ENCODE results near the gene CPOX. TPM values are rescaled to one million over a fixed set of nuclear protein-coding genes. Genes with fewer than 3 reads are reported as not detected.
"Not testable (repeated sequence)": the region's sequence is repeated elsewhere in the genome, so short reads cannot be mapped to it uniquely, and the experiment has no call there.

CPOX gene
- total RNA-seq: 13.7 TPM
- 6.6 TPM for polyA plus RNA-seq (ENCODE audit: insufficient read depth, low read depth, low replicate concordance)
- long read RNA-seq, donor 1, partial matches to known transcripts: 0 of 3 reads
- long read RNA-seq, donor 1, other reads (novel, unspliced or antisense): 0 of 3 reads
- long read RNA-seq, donor 2, partial matches to known transcripts: 0 of 3 reads
- long read RNA-seq, donor 2, other reads (novel, unspliced or antisense): 0 of 3 reads
- long read RNA-seq, donor 3, partial matches to known transcripts: 0 of 3 reads
- long read RNA-seq, donor 3, other reads (novel, unspliced or antisense): 0 of 3 reads
- long read RNA-seq, donor 4, partial matches to known transcripts: 0 of 3 reads
- long read RNA-seq, donor 4, other reads (novel, unspliced or antisense): 0 of 3 reads
- long read RNA-seq, donor 5: 0 reads
- long read RNA-seq, donor 6, partial matches to known transcripts: 0 of 3 reads
- long read RNA-seq, donor 6, other reads (novel, unspliced or antisense): 0 of 3 reads
- long read RNA-seq, donor 7, transcript CPOX-201 (7 exons, 2,821 nt): major isoform, 12 of 14 reads
- long read RNA-seq, donor 7, partial matches to known transcripts: 0 of 14 reads
- long read RNA-seq, donor 7, other reads (novel, unspliced or antisense): 2 of 14 reads
- long read RNA-seq, donor 8, partial matches to known transcripts: 0 of 3 reads
- long read RNA-seq, donor 8, other reads (novel, unspliced or antisense): 0 of 3 reads
- long read RNA-seq, donor 9, partial matches to known transcripts: 0 of 1 reads
- long read RNA-seq, donor 9, other reads (novel, unspliced or antisense): 0 of 1 reads
- long read RNA-seq, donor 10, partial matches to known transcripts: 0 of 3 reads
- long read RNA-seq, donor 10, other reads (novel, unspliced or antisense): 0 of 3 reads

- Histone ChIP-seq H3K27me3 (ENCODE audit: control insufficient read depth, insufficient read depth, low read length) (no peaks in the 10 kb centered on the region), H3K9me3 (ENCODE audit: control insufficient read depth in 2 of 3, insufficient read depth in 1 of 3, low read length in 3 of 3) (no peaks in the 10 kb centered on the region), H3K27ac (ENCODE audit: low read depth in 2 of 2, low read length in 2 of 2) (peak within 1 kb of the TSS; percentile 32 to 43), H3K4me3 (ENCODE audit: low read length in 3 of 3) (peak within 1 kb of the TSS; percentile 59 to 89 (median 77)), H3K9ac (ENCODE audit: low read length in 3 of 3) (peak within 1 kb of the TSS; percentile 31 to 72 (median 60)), H3K36me3 (ENCODE audit: control insufficient read depth in 2 of 3, insufficient read depth in 3 of 3, low read length in 3 of 3) (peaks cover 0 to 11% (median 4%) of the 10 kb centered on the region in 3 donors), H3K4me1 (ENCODE audit: control insufficient read depth in 2 of 3, insufficient read depth in 2 of 3, low read depth in 1 of 3, low read length in 3 of 3) (peaks cover 0 to 7% (median 3%) of the 10 kb centered on the region in 3 donors)
- FAIRE-seq (no peak), DNase-seq (peak; percentile 87 to 95 (median 93))
- intact Hi-C loops (cut with DNase I): no loop called here
- no peak for TF ChIP-seq CTCF (IDR thresholded peaks at IDR 0.05; ENCODE audit: borderline replicate concordance, extremely low read depth, insufficient read depth)
These were observed at the start of gene CPOX for GRCh38 chr3:98593046-98593936. Gene CPOX (minus strand): TSS chr3:98593611. CDS start chr3:98593504, 107 bp downstream.

- H3K4me3 ChIP-seq (ENCODE audit: low read length in 3 of 3); H3K4me1 ChIP-seq (ENCODE audit: control insufficient read depth in 2 of 3, insufficient read depth in 2 of 3, low read depth in 1 of 3, low read length in 3 of 3); DNase-seq; H3K27ac ChIP-seq (ENCODE audit: low read depth in 2 of 2, low read length in 2 of 2); FAIRE-seq; H3K27me3 ChIP-seq (ENCODE audit: control insufficient read depth, insufficient read depth, low read length); H3K9me3 ChIP-seq (ENCODE audit: control insufficient read depth in 2 of 3, insufficient read depth in 1 of 3, low read length in 3 of 3); H3K36me3 ChIP-seq (ENCODE audit: control insufficient read depth in 2 of 3, insufficient read depth in 3 of 3, low read length in 3 of 3); H3K9ac ChIP-seq (ENCODE audit: low read length in 3 of 3); intact Hi-C loops (cut with DNase I): not testable (repeated sequence)
These were observed 49.4 kb upstream of the CPOX start for GRCh38 chr3:98642769-98643168.

DNA sequence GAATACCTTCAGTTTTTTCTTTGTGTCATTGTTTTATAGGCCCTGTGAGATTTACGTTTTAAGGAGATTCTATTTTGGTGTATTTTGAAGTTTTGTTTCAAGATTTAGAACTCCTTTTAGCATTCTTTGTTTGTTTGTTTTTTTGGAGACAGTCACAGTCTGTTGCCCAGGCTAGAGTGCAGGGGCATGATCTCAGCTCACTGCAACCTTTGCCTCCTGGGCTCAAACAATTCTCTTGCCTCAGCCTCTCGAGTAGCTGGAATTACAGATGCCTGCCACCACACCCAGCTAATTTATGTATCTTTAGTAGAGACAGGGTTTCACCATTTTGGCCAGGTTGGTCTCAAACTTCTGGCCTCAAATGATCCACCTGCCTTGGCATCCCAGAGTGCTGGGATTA is 48.3 kb upstream of the CPOX start:
- H3K27me3 ChIP-seq (ENCODE audit: control insufficient read depth, insufficient read depth, low read length); H3K36me3 ChIP-seq (ENCODE audit: control insufficient read depth in 2 of 3, insufficient read depth in 3 of 3, low read length in 3 of 3); intact Hi-C loops (cut with DNase I); DNase-seq; H3K4me1 ChIP-seq (ENCODE audit: control insufficient read depth in 2 of 3, insufficient read depth in 2 of 3, low read depth in 1 of 3, low read length in 3 of 3); H3K9ac ChIP-seq (ENCODE audit: low read length in 3 of 3); FAIRE-seq; H3K27ac ChIP-seq (ENCODE audit: low read depth in 2 of 2, low read length in 2 of 2); H3K9me3 ChIP-seq (ENCODE audit: control insufficient read depth in 2 of 3, insufficient read depth in 1 of 3, low read length in 3 of 3); H3K4me3 ChIP-seq (ENCODE audit: low read length in 3 of 3): not testable (repeated sequence)

GRCh38 chr3:98638515-98638914 is 45.1 kb upstream of the CPOX start:
- intact Hi-C loops (cut with DNase I); FAIRE-seq; H3K9ac ChIP-seq (ENCODE audit: low read length in 3 of 3); H3K36me3 ChIP-seq (ENCODE audit: control insufficient read depth in 2 of 3, insufficient read depth in 3 of 3, low read length in 3 of 3); H3K27ac ChIP-seq (ENCODE audit: low read depth in 2 of 2, low read length in 2 of 2); DNase-seq; H3K4me1 ChIP-seq (ENCODE audit: control insufficient read depth in 2 of 3, insufficient read depth in 2 of 3, low read depth in 1 of 3, low read length in 3 of 3); H3K27me3 ChIP-seq (ENCODE audit: control insufficient read depth, insufficient read depth, low read length); H3K9me3 ChIP-seq (ENCODE audit: control insufficient read depth in 2 of 3, insufficient read depth in 1 of 3, low read length in 3 of 3); H3K4me3 ChIP-seq (ENCODE audit: low read length in 3 of 3): not testable (repeated sequence)
